ENCODE data around the gene ATP8B4. TPM values are rescaled to one million over a fixed set of nuclear protein-coding genes. Genes with fewer than 3 reads are reported as not detected.
A peak's percentile ranks its signal among the peaks of the same experiment; 100 is the strongest.
"Not testable (repeated sequence)": the region's sequence is repeated elsewhere in the genome, so short reads cannot be mapped to it uniquely, and the experiment has no call there.

Gene ATP8B4
- polyA plus RNA-seq, 4 donors = 2.9 to 3.5 (median 3.1) TPM

GRCh38 chr15:50112488-50113186, 6.4 kb downstream of the ATP8B4 start:
- DNase-seq (ENCODE audit: low read depth in 4 of 4, low spot score in 2 of 4) = no peak

GRCh38 chr15:50110285-50110684, 8.7 kb downstream of the ATP8B4 start:
- DNase-seq (ENCODE audit: low read depth in 4 of 4, low spot score in 2 of 4) = no peak

GRCh38 chr15:50109076-50109987, 9.7 kb downstream of the ATP8B4 start:
- peak in 1 of 4 donors; percentile 19 for DNase-seq (ENCODE audit: low read depth in 4 of 4, low spot score in 2 of 4)

GRCh38 chr15:50108461-50108860, 10.6 kb downstream of the ATP8B4 start:
- no peak for DNase-seq (ENCODE audit: low read depth in 4 of 4, low spot score in 2 of 4)

- no peak for DNase-seq (ENCODE audit: low read depth in 4 of 4, low spot score in 2 of 4)
Measured at GRCh38 chr15:50107591-50108408, 11.2 kb downstream of the ATP8B4 start.

- no peak for DNase-seq (ENCODE audit: low read depth in 4 of 4, low spot score in 2 of 4)
Measured at GRCh38 chr15:50107157-50107556, 11.9 kb downstream of the ATP8B4 start.

- no peak for DNase-seq (ENCODE audit: low read depth in 4 of 4, low spot score in 2 of 4)
Measured at GRCh38 chr15:50106457-50106856, 12.6 kb downstream of the ATP8B4 start.

- no peak for DNase-seq (ENCODE audit: low read depth in 4 of 4, low spot score in 2 of 4)
Measured at GRCh38 chr15:50100486-50100885, 18.5 kb downstream of the ATP8B4 start.

GRCh38 chr15:50098545-50098944, 20.5 kb downstream of the ATP8B4 start:
- DNase-seq (ENCODE audit: low read depth in 4 of 4, low spot score in 2 of 4) = no peak

GRCh38 chr15:50095938-50096821, 22.9 kb downstream of the ATP8B4 start:
- no peak for DNase-seq (ENCODE audit: low read depth in 4 of 4, low spot score in 2 of 4)

GRCh38 chr15:50089386-50089785, 29.6 kb downstream of the ATP8B4 start:
- DNase-seq (ENCODE audit: low read depth in 4 of 4, low spot score in 2 of 4) = not testable (repeated sequence)

GRCh38 chr15:50084932-50085331, 34.1 kb downstream of the ATP8B4 start:
- no peak for DNase-seq (ENCODE audit: low read depth in 4 of 4, low spot score in 2 of 4)

GRCh38 chr15:50083424-50084025, 35.5 kb downstream of the ATP8B4 start:
- DNase-seq (ENCODE audit: low read depth in 4 of 4, low spot score in 2 of 4) = no peak

- DNase-seq (ENCODE audit: low read depth in 4 of 4, low spot score in 2 of 4) = no peak
Measured at GRCh38 chr15:50082066-50082465, 37.0 kb downstream of the ATP8B4 start.

- no peak for DNase-seq (ENCODE audit: low read depth in 4 of 4, low spot score in 2 of 4)
Measured at GRCh38 chr15:50077651-50078050, 41.4 kb downstream of the ATP8B4 start.

GRCh38 chr15:50077176-50077575, 41.9 kb downstream of the ATP8B4 start:
- no peak for DNase-seq (ENCODE audit: low read depth in 4 of 4, low spot score in 2 of 4)

- DNase-seq (ENCODE audit: low read depth in 4 of 4, low spot score in 2 of 4) = no peak
Measured at GRCh38 chr15:50075319-50075718, 43.7 kb downstream of the ATP8B4 start.

- no peak for DNase-seq (ENCODE audit: low read depth in 4 of 4, low spot score in 2 of 4)
Measured at GRCh38 chr15:50071551-50072258, 47.3 kb downstream of the ATP8B4 start.

- no peak for DNase-seq (ENCODE audit: low read depth in 4 of 4, low spot score in 2 of 4)
Measured at GRCh38 chr15:50068016-50068415, 51.0 kb downstream of the ATP8B4 start.

Measured in left renal cortex interstitium (tissue), 4 donors.